Loucy (cell line): ENCODE data around the gene OR1F1.

Experiments
- H2AFZ ChIP-seq: fragments of 200-600 bp; sonication (generic); 2 replicates; pipeline ENCODE4 v1.6.0; 2016; ENCODE audit warnings: antibody characterized with exemption, mild to moderate bottlenecking, low read length, moderate library complexity
- H3F3A ChIP-seq: fragments of 200-600 bp; 2 replicates; pipeline ENCODE4 v1.6.0; 2016; ENCODE audit warnings: antibody characterized with exemption, low read depth, mild to moderate bottlenecking
- H3K27me3 ChIP-seq: fragments of 200-600 bp; sonication (generic); 2 replicates; pipeline ENCODE4 v1.6.1; 2014; ENCODE audit warnings: low read length, mild to moderate bottlenecking; ENCODE audit not compliant: insufficient read depth, poor library complexity, severe bottlenecking
- H3K36me3 ChIP-seq: fragments of 200-600 bp; sonication (generic); 2 replicates; pipeline ENCODE4 v1.6.1; 2016; ENCODE audit warnings: low read length; ENCODE audit not compliant: insufficient read depth
- H3K4me1 ChIP-seq: fragments of 200-600 bp; sonication (generic); 2 replicates; pipeline ENCODE4 v1.5.1; 2014; ENCODE audit warnings: low read length, mild to moderate bottlenecking; ENCODE audit not compliant: insufficient read depth, poor library complexity, severe bottlenecking
- H3K4me2 ChIP-seq: fragments of 200-600 bp; sonication (generic); 2 replicates; pipeline ENCODE4 v1.6.0; 2014; ENCODE audit warnings: antibody characterized with exemption, low read length, low read depth, mild to moderate bottlenecking; ENCODE audit not compliant: poor library complexity, severe bottlenecking
- H3K4me3 ChIP-seq: fragments of 200-600 bp; sonication (generic); 2 replicates; pipeline ENCODE4 v1.5.1; 2014; ENCODE audit warnings: low read length, mild to moderate bottlenecking, mixed read lengths; ENCODE audit not compliant: poor library complexity, severe bottlenecking
- H3K79me2 ChIP-seq: fragments of 200-600 bp; sonication (generic); 2 replicates; pipeline ENCODE4 v1.6.1; 2014; ENCODE audit warnings: low read length; ENCODE audit not compliant: insufficient read depth
- H3K9ac ChIP-seq: fragments of 200-600 bp; sonication (generic); 2 replicates; pipeline ENCODE4 v1.6.0; 2014; ENCODE audit warnings: mild to moderate bottlenecking, low read depth, low read length, moderate library complexity; ENCODE audit not compliant: poor library complexity, severe bottlenecking
- H3K9me2 ChIP-seq: fragments of 200-600 bp; sonication (generic); replicated peaks from 2 replicates; pipeline ENCODE4 v1.6.1; 2016; ENCODE audit warnings: low read depth, low read length, mixed read lengths
- H3K9me3 ChIP-seq: fragments of 200-600 bp; sonication (generic); 2 replicates; pipeline ENCODE4 v1.6.1; 2014; ENCODE audit warnings: mild to moderate bottlenecking, antibody characterized with exemption, low read length, low read depth; ENCODE audit not compliant: insufficient read depth
- H4K20me1 ChIP-seq: fragments of 200-600 bp; sonication (generic); 2 replicates; pipeline ENCODE4 v1.6.0; 2014; ENCODE audit warnings: antibody characterized with exemption, low read length, mild to moderate bottlenecking; ENCODE audit not compliant: insufficient read depth, poor library complexity, severe bottlenecking
- EZH2phosphoT487 ChIP-seq: fragments of 200-600 bp; IDR thresholded peaks from 2 replicates; pipeline ENCODE4 v1.6.1; 2018; ENCODE audit warnings: antibody characterized with exemption, mild to moderate bottlenecking, moderate library complexity, borderline replicate concordance
- TF ChIP-seq, protein P1 (sequence below): fragments of 200-600 bp; sonication (generic); conservative IDR thresholded peaks from 2 replicates; pipeline ENCODE4 v1.5.1; 2014; ENCODE audit warnings: mild to moderate bottlenecking, antibody characterized with exemption, low read length

Gene OR1F1

DNA sequence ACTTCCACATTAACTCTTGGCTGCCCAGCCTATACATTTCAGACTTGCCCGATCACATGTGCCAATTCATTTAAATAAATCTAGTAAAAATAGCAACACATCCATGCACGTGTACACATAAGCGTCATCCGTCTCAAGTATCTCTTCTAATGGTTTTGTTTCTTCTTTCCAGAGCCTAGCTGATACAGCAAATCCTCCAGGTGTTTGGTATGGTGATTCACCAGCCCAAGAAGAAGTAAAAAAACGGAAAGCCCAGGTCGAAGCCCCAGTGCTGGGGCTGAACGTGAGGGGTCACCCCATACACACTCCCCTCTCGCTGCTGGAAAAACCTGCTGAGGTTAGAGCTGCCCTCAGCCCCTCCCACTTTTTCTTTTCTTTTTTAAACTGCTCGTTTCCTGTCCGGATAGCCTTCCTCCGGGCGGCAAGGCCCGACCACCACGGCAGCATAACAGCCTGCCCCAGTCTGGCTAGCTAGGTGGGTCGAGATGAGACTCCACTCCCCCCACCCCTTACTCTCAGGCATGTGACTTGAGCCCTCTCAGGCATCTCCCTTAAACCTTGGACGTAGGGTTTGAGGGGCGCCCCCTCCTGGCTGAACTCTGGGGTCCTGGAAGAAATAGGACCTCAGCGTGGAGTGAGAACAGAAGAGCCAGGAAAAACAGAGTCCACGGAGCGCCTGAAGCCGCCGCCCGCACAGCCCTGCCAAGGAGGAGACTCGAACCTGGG is 13.9 kb upstream of the OR1F1 start:
- no peaks in the 10 kb centered on the region for H3K79me2 ChIP-seq
- peak overlapping the region; percentile 97 for H2AFZ ChIP-seq
- H3K36me3 ChIP-seq = no peaks in the 10 kb centered on the region
- no peak for TF ChIP-seq EZH2phosphoT487
- TF ChIP-seq, protein P1, sequence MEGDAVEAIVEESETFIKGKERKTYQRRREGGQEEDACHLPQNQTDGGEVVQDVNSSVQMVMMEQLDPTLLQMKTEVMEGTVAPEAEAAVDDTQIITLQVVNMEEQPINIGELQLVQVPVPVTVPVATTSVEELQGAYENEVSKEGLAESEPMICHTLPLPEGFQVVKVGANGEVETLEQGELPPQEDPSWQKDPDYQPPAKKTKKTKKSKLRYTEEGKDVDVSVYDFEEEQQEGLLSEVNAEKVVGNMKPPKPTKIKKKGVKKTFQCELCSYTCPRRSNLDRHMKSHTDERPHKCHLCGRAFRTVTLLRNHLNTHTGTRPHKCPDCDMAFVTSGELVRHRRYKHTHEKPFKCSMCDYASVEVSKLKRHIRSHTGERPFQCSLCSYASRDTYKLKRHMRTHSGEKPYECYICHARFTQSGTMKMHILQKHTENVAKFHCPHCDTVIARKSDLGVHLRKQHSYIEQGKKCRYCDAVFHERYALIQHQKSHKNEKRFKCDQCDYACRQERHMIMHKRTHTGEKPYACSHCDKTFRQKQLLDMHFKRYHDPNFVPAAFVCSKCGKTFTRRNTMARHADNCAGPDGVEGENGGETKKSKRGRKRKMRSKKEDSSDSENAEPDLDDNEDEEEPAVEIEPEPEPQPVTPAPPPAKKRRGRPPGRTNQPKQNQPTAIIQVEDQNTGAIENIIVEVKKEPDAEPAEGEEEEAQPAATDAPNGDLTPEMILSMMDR = peak; percentile 60
- H4K20me1 ChIP-seq = no peaks in the 10 kb centered on the region
- H3K9ac ChIP-seq = peak overlapping the region; percentile 59
- H3K4me3 ChIP-seq = peak overlapping the region; percentile 73
- peaks cover 8% of the 10 kb centered on the region for H3K4me1 ChIP-seq
- no peaks in the 10 kb centered on the region for H3K9me3 ChIP-seq
- H3K27me3 ChIP-seq = no peaks in the 10 kb centered on the region
- no peaks in the 10 kb centered on the region for H3K9me2 ChIP-seq
- peak overlapping the region; percentile 79 for H3K4me2 ChIP-seq
- H3F3A ChIP-seq = no peaks in the 10 kb centered on the region

DNA sequence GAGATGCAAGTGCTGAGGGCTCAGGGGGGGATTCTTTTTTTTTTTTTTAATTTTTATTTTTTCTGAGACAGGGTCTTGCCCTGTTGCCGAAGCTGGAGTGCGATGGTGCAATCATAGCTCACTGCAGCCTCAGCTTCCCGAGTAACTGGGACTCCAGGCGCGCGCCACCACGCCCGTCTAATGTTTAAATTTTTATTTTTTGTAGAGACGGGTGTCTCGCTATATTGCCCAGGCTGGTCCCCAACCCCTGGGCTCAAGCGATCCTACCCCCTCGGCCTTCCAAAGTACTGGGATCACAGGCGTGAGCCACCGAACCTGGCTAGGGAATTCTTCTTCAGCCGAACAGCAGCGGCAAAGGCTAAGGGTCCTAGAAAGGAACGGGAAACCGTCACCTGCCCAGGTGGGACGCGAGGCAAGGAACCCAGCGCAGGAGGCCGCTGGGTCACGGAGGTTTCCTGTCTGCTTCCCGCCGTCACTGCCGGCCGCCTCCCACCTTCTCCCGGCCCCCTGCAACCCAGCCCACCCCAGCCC is 13.3 kb upstream of the OR1F1 start:
- Histone ChIP-seq H3F3A (no peaks in the 10 kb centered on the region), H3K9me2 (no peaks in the 10 kb centered on the region), H3K9ac (peak overlapping the region; percentile 59), H3K79me2 (no peaks in the 10 kb centered on the region), H4K20me1 (no peaks in the 10 kb centered on the region), H3K9me3 (no peaks in the 10 kb centered on the region), H2AFZ (peak overlapping the region; percentile 97; the same call in 1 of the 2 replicates), H3K4me2 (peak overlapping the region; percentile 79), H3K4me1 (peaks cover 8% of the 10 kb centered on the region), H3K4me3 (peak overlapping the region; percentile 73), H3K27me3 (no peaks in the 10 kb centered on the region), H3K36me3 (no peaks in the 10 kb centered on the region)
- no peak for TF ChIP-seq EZH2phosphoT487
- TF ChIP-seq, protein P1 = no peak; the same call in 1 of the 2 replicates

DNA sequence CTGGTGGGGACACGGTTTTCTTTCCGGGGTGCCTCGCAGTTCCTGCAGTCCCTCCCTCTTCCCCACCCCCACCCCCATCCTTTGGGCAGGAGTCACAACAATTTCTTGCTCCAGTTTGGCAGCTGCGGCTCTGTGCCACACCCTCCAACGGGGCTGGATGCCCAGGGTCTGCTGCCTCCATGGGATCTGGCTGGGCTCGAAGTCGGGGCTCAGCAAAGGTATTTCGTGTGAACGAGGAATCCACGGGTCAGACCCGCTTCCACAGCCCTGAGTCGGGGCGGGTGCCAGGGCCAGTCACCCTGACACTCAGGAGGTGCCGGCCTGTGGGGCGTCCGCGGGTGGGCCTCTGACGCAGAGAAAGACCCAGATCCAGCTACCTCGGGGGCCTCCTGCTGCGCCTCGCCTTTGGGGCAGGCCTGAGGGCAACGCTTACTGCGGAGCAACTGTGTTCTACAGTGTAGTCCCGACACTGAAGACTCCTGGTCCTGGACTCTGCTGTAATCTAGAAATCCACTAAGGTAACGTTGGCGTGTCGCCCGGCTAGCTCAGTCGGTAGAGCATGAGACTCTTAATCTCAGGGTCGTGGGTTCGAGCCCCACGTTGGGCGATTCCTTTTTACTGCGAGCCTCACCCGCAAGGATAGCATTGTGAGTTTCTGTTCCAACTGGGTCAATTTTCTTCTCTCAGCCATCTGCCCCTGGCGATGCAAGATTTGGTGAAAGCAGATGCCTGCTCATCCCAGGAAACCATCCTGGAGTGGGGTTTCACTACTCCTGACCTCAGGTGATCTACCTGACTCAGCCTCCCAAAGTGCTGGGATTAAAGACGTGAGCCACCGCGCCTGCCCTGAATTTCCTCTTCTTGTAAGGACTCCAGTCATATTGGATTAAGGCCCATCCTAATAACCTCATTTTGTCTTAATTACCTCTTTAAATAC is 12.6 kb upstream of the OR1F1 start:
- no peaks in the 10 kb centered on the region for H4K20me1 ChIP-seq
- H3K79me2 ChIP-seq = no peaks in the 10 kb centered on the region
- H3K9ac ChIP-seq = no peak overlapping the region
- H3K4me3 ChIP-seq = no peak overlapping the region
- H3K9me2 ChIP-seq = no peaks in the 10 kb centered on the region
- TF ChIP-seq, protein P1 = no peak
- TF ChIP-seq EZH2phosphoT487 = no peak
- peaks cover 8% of the 10 kb centered on the region for H3K4me1 ChIP-seq
- H3F3A ChIP-seq = no peaks in the 10 kb centered on the region
- no peaks in the 10 kb centered on the region for H3K36me3 ChIP-seq
- H3K27me3 ChIP-seq = no peaks in the 10 kb centered on the region
- H3K9me3 ChIP-seq = no peaks in the 10 kb centered on the region
- H3K4me2 ChIP-seq = no peak overlapping the region
- no peak overlapping the region for H2AFZ ChIP-seq
